Trophoblast cell (in vitro differentiated cells and primary cell): ENCODE measurements around the gene ULK3.
A peak's percentile ranks its signal among the peaks of the same experiment; 100 is the strongest.

Experiments used
- DNase-seq, 2 donors: peaks; one replicate each; pipeline ENCODE4 v3.0.0-alpha.2; 2016
- H2AFZ ChIP-seq: 2 replicates; pipeline ENCODE4 v1.6.1; 2013; ENCODE audit warnings: low read length, moderate library complexity, mild to moderate bottlenecking; ENCODE audit not compliant: insufficient read depth, poor library complexity
- H2AK5ac ChIP-seq: 2 replicates; pipeline ENCODE4 v1.6.1; 2013; ENCODE audit warnings: mild to moderate bottlenecking, low read length
- H2BK120ac ChIP-seq: 2 replicates; pipeline ENCODE4 v1.6.1; 2013; ENCODE audit warnings: low read length, mild to moderate bottlenecking, moderate library complexity; ENCODE audit not compliant: insufficient read depth, poor library complexity
- H2BK12ac ChIP-seq: 2 replicates; pipeline ENCODE4 v1.6.1; 2013; ENCODE audit warnings: mild to moderate bottlenecking, low read length, moderate library complexity
- H2BK5ac ChIP-seq: 2 replicates; pipeline ENCODE4 v1.6.1; 2013; ENCODE audit warnings: low read length, low read depth, moderate library complexity, mild to moderate bottlenecking; ENCODE audit not compliant: poor library complexity
- H3K14ac ChIP-seq: 2 replicates; pipeline ENCODE4 v1.6.1; 2013; ENCODE audit warnings: mild to moderate bottlenecking, low read length
- H3K18ac ChIP-seq: 2 replicates; pipeline ENCODE4 v1.6.1; 2013; ENCODE audit warnings: mild to moderate bottlenecking, low read length
- H3K23ac ChIP-seq: 2 replicates; pipeline ENCODE4 v1.6.1; 2013; ENCODE audit warnings: low read length
- H3K27ac ChIP-seq: 2 replicates; pipeline ENCODE4 v1.5.1; 2013; ENCODE audit warnings: low read depth, mild to moderate bottlenecking, inconsistent platforms, low read length, moderate library complexity
- H3K27me3 ChIP-seq: 2 replicates; pipeline ENCODE4 v1.6.1; 2013; ENCODE audit warnings: inconsistent platforms, mild to moderate bottlenecking, low read length, moderate library complexity; ENCODE audit not compliant: insufficient read depth
- H3K36me3 ChIP-seq, 2 experiments: 1 replicate in 1 of 2; 2 replicates in 1 of 2; pipeline ENCODE4 v1.6.1; 2013; ENCODE audit warnings: low read length in 2 of 2, mild to moderate bottlenecking in 2 of 2, moderate library complexity in 1 of 2; ENCODE audit not compliant: insufficient read depth in 2 of 2, control insufficient read depth in 1 of 2
- H3K4ac ChIP-seq: 2 replicates; pipeline ENCODE4 v1.6.1; 2013; ENCODE audit warnings: low read depth, mild to moderate bottlenecking, low read length, moderate library complexity
- H3K4me1 ChIP-seq, 2 experiments: 1 replicate in 1 of 2; 2 replicates in 1 of 2; pipeline ENCODE4 v1.6.1; 2013; ENCODE audit warnings: low read length in 2 of 2, mild to moderate bottlenecking in 2 of 2, moderate library complexity in 1 of 2; ENCODE audit not compliant: insufficient read depth in 2 of 2, control insufficient read depth in 1 of 2
- H3K4me2 ChIP-seq: 2 replicates; pipeline ENCODE4 v1.6.1; 2013; ENCODE audit warnings: inconsistent platforms, mild to moderate bottlenecking, low read length, moderate library complexity
- H3K4me3 ChIP-seq: 2 replicates; pipeline ENCODE4 v1.5.1; 2013; ENCODE audit warnings: mild to moderate bottlenecking, low read depth, low read length, inconsistent platforms
- H3K79me1 ChIP-seq: one replicate; pipeline ENCODE4 v1.6.1; 2013; ENCODE audit warnings: low read length
- H3K79me2 ChIP-seq: 2 replicates; pipeline ENCODE4 v1.6.1; 2013; ENCODE audit warnings: low read length, mild to moderate bottlenecking; ENCODE audit not compliant: control insufficient read depth, insufficient read depth, poor library complexity
- H3K9ac ChIP-seq: 2 replicates; pipeline ENCODE4 v1.6.1; 2013; ENCODE audit warnings: mild to moderate bottlenecking, low read length
- H3K9me3 ChIP-seq: 2 replicates; pipeline ENCODE4 v1.6.1; 2013; ENCODE audit warnings: low read depth, mild to moderate bottlenecking, control low read depth, inconsistent platforms, low read length; ENCODE audit not compliant: insufficient read depth
- H4K12ac ChIP-seq: 2 replicates; pipeline ENCODE4 v1.6.1; 2013; ENCODE audit warnings: low read depth, mild to moderate bottlenecking, low read length, moderate library complexity
- H4K8ac ChIP-seq: 2 replicates; pipeline ENCODE4 v1.6.1; 2013; ENCODE audit warnings: low read depth, mild to moderate bottlenecking, low read length, moderate library complexity
- H4K91ac ChIP-seq: one replicate; pipeline ENCODE4 v1.6.1; 2013; ENCODE audit warnings: low read depth, mild to moderate bottlenecking, low read length, moderate library complexity
- WGBS: extraction: QIAGEN DNeasy Blood & Tissue Kit; methylation state at CpG from one replicate; pipeline ENCODE4 v1.1.7; 2013; ENCODE audit warnings: missing lambda C conversion rate; ENCODE audit not compliant: insufficient read length, insufficient coverage; ENCODE audit errors: extremely low coverage; 5-methylcytosine and 5-hydroxymethylcytosine counted together

Gene ULK3

DNA sequence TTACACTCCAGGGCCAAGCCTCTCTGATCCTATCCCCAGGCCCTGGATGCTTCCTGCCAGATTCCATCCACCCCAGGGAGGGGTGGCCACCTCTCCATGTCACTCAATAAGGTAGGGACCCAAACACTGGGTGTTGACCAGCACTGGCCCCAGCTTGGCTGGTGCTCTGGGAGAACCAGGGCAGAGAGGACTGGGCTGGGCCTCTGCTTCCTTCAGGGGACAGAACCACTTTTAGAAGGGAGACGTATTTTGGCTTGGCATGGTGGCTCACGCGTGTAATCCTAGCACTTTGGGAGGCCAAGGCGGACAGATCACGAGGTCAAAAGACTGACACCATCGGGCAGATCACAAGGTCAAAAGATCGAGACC, 21.2 kb downstream of the ULK3 start:
- Histone ChIP-seq H2AK5ac (no peak overlapping the region), H3K4me1 (peaks cover 2 to 3% of the 10 kb centered on the region in 2 experiments), H3K23ac (no peak overlapping the region), H4K12ac (no peak overlapping the region), H3K9ac (no peak overlapping the region), H3K4me2 (no peak overlapping the region), H3K27me3 (peaks cover 7% of the 10 kb centered on the region), H2AFZ (no peak overlapping the region), H3K27ac (no peak overlapping the region), H3K4ac (no peak overlapping the region), H2BK120ac (no peak overlapping the region), H3K9me3 (peaks cover 4% of the 10 kb centered on the region), H2BK12ac (no peak overlapping the region), H3K18ac (no peak overlapping the region), H4K8ac (no peak overlapping the region), H2BK5ac (no peak overlapping the region), H3K36me3 (no peaks in the 10 kb centered on the region), H4K91ac (no peak overlapping the region), H3K14ac (no peak overlapping the region), H3K79me1 (no peaks in the 10 kb centered on the region), H3K79me2 (no peaks in the 10 kb centered on the region), H3K4me3 (no peak overlapping the region)
- WGBS = no CpG with 5 or more reads among the region's 7 CpGs
- DNase-seq = no peak

GRCh38 chr15:74821091-74821789, 21.7 kb downstream of the ULK3 start:
- no peak overlapping the region for H3K27ac ChIP-seq
- WGBS = no CpG with 5 or more reads among the region's 11 CpGs
- peaks cover 4% of the 10 kb centered on the region for H3K9me3 ChIP-seq
- H3K9ac ChIP-seq = peak overlapping the region; percentile 37
- no peak overlapping the region for H3K4ac ChIP-seq
- H3K79me2 ChIP-seq = no peaks in the 10 kb centered on the region
- peak; percentile 87 to 90 for DNase-seq
- no peak overlapping the region for H4K8ac ChIP-seq
- no peaks in the 10 kb centered on the region for H3K36me3 ChIP-seq
- H2BK5ac ChIP-seq = no peak overlapping the region
- H3K4me3 ChIP-seq = no peak overlapping the region
- peaks cover 3% of the 10 kb centered on the region for H3K27me3 ChIP-seq
- peaks cover 6 to 7% of the 10 kb centered on the region in 2 experiments for H3K4me1 ChIP-seq
- no peaks in the 10 kb centered on the region for H3K79me1 ChIP-seq
- no peak overlapping the region for H3K18ac ChIP-seq
- no peak overlapping the region for H2AK5ac ChIP-seq
- H2BK120ac ChIP-seq = no peak overlapping the region
- H3K14ac ChIP-seq = no peak overlapping the region
- no peak overlapping the region for H3K23ac ChIP-seq
- H2AFZ ChIP-seq = no peak overlapping the region
- H4K91ac ChIP-seq = no peak overlapping the region
- no peak overlapping the region for H3K4me2 ChIP-seq
- H4K12ac ChIP-seq = no peak overlapping the region
- H2BK12ac ChIP-seq = no peak overlapping the region

DNA sequence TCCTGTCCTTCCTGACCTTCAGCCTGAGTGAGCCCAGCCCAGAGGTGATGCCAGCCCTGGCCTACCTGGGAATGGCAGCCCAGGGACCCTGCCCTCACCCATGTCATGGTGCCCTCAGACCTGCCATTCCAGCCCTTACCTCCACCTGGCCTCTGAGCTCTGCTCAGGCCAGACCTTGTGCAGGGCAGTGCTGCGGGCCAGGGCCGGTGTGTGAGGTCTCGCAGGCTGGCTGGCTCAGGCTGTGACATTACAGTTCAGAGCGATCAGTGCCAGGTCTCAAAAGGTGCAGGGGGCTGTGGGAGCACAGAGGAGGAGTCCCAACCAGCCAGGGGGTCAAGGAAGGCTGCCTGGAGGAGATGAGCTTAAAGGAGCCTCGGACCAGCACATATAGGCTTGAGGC, 22.9 kb downstream of the ULK3 start:
- no peak for DNase-seq
- Histone ChIP-seq H3K27me3 (no peaks in the 10 kb centered on the region), H3K36me3 (no peaks in the 10 kb centered on the region), H4K91ac (no peak overlapping the region), H3K4me3 (no peak overlapping the region), H2BK5ac (no peak overlapping the region), H3K4me1 (peaks cover 6 to 9% of the 10 kb centered on the region in 2 experiments), H3K4me2 (no peak overlapping the region), H3K23ac (no peak overlapping the region), H4K12ac (no peak overlapping the region), H3K18ac (no peak overlapping the region), H2BK120ac (no peak overlapping the region), H2AK5ac (no peak overlapping the region), H4K8ac (no peak overlapping the region), H3K79me2 (no peaks in the 10 kb centered on the region), H3K14ac (no peak overlapping the region), H3K9ac (no peak overlapping the region), H3K4ac (no peak overlapping the region), H2BK12ac (no peak overlapping the region), H2AFZ (no peak overlapping the region), H3K79me1 (no peaks in the 10 kb centered on the region), H3K9me3 (peaks cover 4% of the 10 kb centered on the region), H3K27ac (no peak overlapping the region)
- no CpG with 5 or more reads among the region's 5 CpGs for WGBS

DNA sequence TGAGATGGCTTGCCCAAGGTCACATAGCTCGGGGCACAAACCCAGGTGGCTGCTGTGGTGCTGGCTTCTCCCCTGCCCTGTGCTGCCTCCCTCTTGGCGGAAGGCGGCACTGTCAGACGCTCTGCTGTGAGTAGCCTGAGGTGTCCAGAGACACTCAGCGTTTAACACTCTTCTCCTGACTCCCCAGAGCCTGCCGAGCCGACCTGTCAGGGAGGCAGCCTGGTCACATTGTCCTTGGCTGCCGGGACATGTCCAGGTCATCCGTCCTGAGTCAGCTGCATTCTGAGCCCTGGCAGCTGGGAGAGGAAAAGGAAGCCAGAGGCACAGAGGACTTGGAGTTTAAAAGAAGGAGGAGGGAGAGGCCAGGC, 25.6 kb downstream of the ULK3 start:
- no peak overlapping the region for H4K12ac ChIP-seq
- no peak overlapping the region for H2BK5ac ChIP-seq
- no peaks in the 10 kb centered on the region for H3K36me3 ChIP-seq
- no peak overlapping the region for H3K18ac ChIP-seq
- H3K79me1 ChIP-seq = no peaks in the 10 kb centered on the region
- no peaks in the 10 kb centered on the region for H3K27me3 ChIP-seq
- H3K14ac ChIP-seq = no peak overlapping the region
- no peak overlapping the region for H3K4me3 ChIP-seq
- H2AK5ac ChIP-seq = no peak overlapping the region
- H3K23ac ChIP-seq = no peak overlapping the region
- H3K4ac ChIP-seq = no peak overlapping the region
- H2BK12ac ChIP-seq = no peak overlapping the region
- no CpG with 5 or more reads among the region's 9 CpGs for WGBS
- peak; percentile 92 to 95 for DNase-seq
- no peak overlapping the region for H4K91ac ChIP-seq
- peaks cover 2% of the 10 kb centered on the region for H3K9me3 ChIP-seq
- H3K9ac ChIP-seq = no peak overlapping the region
- peak overlapping the region; percentile 0 for H3K4me2 ChIP-seq
- H3K79me2 ChIP-seq = no peaks in the 10 kb centered on the region
- no peak overlapping the region for H3K27ac ChIP-seq
- no peak overlapping the region for H2BK120ac ChIP-seq
- H3K4me1 ChIP-seq = peaks cover 6 to 9% of the 10 kb centered on the region in 2 experiments
- H2AFZ ChIP-seq = no peak overlapping the region
- no peak overlapping the region for H4K8ac ChIP-seq
